Stimulated activated CD4-positive, alpha-beta T cell treated with anti-CD3 and anti-CD28 coated beads, Interleukin-1b, Interleukin-23, amount 100 ng/mL, for 48 hours (primary cell): Measurements from ENCODE around the gene ADIPOR2.
A peak's percentile ranks its signal among the peaks of the same experiment; 100 is the strongest.

ENCODE experiments used
- DNase-seq: peaks from one replicate; pipeline ENCODE4 v3.0.0-alpha.2; 2020

ADIPOR2 gene, protein sequence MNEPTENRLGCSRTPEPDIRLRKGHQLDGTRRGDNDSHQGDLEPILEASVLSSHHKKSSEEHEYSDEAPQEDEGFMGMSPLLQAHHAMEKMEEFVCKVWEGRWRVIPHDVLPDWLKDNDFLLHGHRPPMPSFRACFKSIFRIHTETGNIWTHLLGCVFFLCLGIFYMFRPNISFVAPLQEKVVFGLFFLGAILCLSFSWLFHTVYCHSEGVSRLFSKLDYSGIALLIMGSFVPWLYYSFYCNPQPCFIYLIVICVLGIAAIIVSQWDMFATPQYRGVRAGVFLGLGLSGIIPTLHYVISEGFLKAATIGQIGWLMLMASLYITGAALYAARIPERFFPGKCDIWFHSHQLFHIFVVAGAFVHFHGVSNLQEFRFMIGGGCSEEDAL

GRCh38 chr12:1690578-1691122 is at the start of gene ADIPOR2:
Gene ADIPOR2, plus strand, starts transcription at chr12:1691070. Its CDS starts 63,274 bp downstream, at chr12:1754344.
- peak; percentile 95 for DNase-seq

- no peak for DNase-seq
Observed at GRCh38 chr12:1642513-1642912, 48.4 kb upstream of the ADIPOR2 start.

DNA sequence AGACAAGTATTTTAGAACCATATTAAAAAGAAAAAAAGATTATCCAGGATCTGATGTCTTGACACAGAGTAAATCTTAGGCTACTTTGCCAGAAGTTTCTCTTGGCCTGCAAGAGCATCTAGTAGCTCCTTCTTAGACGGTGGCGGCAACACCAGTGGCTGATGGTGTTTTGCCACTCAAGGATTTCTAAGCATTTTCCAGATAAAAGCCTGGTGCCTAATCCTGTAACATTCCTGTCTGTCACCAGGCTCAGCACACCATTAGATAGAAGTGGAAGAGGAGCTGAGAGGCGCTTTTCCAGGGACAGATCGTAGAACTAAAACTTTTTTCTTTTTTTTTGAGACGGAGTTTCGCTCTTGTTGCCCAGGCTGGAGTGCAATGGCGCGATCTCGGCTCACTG is 47.8 kb upstream of the ADIPOR2 start:
- no peak for DNase-seq

DNA sequence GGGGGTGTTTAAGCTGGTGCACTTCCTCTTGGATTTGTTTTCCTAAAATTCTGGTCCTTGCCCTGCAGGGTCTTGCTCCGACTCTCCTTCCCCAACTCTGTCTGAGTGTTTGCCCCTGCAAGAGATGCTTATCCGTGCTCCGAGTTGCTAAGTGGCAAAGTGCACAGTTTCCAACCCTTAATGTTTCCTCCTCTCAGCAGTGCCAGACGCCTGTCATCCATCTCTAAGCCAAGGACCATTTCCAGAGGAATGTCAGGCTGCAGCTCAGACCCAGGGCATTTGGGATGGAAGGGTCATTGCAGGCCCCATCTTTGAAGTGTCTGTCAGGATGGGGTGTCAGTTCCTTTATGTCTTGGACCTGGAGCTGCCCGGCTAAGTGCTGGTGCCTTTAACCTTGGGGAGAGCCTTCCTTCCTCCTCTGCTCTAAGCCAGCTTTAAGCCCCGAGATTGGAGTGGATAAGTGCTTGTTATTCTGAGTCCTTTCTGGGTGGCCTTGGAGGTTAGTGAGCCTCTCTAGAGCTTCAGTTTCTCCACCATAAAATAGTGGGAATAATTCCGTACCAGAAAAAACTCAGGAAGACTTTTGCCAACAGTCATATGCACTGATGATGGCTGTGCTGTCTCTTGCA is 46.9 kb upstream of the ADIPOR2 start:
- no peak for DNase-seq

GRCh38 chr12:1644534-1645438 is 46.1 kb upstream of the ADIPOR2 start:
- DNase-seq, result no peak

DNA sequence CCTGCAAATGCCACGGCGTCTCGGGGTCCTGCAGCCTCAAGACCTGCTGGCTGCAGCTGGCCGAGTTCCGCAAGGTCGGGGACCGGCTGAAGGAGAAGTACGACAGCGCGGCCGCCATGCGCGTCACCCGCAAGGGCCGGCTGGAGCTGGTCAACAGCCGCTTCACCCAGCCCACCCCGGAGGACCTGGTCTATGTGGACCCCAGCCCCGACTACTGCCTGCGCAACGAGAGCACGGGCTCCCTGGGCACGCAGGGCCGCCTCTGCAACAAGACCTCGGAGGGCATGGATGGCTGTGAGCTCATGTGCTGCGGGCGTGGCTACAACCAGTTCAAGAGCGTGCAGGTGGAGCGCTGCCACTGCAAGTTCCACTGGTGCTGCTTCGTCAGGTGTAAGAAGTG is 45.1 kb upstream of the ADIPOR2 start:
- DNase-seq, result no peak

DNA sequence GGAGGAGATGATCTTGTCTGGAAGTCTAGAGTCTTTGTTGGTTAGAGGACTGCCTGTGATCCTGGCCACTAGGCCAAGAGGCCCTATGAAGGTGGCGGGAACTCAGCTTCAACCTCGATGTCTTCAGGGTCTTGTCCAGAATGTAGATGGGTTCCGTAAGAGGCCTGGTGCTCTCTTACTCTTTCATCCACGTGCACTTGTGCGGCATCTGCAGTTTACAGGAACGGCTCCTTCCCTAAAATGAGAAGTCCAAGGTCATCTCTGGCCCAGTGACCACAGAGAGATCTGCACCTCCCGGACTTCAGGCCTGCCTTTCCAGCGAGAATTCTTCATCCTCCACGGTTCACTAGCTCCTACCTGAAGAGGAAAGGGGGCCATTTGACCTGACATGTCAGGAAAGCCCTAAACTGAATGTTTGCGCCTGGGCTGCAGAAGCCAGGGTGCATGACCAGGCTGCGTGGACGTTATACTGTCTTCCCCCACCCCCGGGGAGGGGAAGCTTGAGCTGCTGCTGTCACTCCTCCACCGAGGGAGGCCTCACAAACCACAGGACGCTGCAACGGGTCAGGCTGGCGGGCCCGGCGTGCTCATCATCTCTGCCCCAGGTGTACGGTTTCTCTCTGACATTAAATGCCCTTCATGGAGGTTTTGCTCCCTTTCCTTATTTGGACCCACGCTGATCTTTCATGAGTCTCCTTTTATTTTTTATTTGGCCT is 44.1 kb upstream of the ADIPOR2 start:
- DNase-seq, result no peak

GRCh38 chr12:1647285-1647669 is 43.6 kb upstream of the ADIPOR2 start:
- DNase-seq, result no peak

DNA sequence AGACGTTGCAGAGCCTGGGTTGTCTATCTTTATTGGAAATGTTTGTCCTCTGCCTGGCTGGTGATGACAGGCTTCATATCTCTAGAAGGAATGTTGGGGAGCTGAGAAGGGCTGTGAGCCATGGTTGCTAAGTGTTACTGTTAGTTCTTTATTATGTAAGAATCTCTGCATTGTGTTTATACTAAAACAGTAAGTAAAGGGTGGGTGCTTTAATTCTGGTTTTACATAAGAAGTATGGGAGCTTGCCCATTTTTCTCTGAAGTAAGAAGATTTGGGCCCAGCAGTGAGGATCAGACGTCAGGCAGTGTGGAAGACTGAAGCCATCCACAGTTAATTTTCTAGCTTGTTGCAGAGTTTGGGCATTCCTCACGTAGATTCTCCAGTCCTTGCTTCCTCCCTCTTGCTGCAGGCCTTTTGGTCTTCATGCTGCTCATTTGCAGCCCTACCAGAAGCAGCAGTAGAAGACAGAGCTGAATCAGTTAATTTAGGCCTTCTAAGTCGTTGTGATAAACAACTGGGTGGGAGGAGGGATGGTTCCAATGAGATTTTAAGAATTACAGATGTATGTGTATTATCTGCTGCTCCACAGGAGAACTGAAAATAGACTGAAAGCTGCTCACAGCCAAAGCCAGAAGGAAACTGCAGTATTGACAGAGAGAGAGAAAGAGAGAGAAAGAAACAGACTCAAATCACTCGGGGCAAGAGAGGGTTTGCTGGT is 40.5 kb upstream of the ADIPOR2 start:
- no peak for DNase-seq

- DNase-seq, result no peak
Observed at GRCh38 chr12:1650978-1651361, 39.9 kb upstream of the ADIPOR2 start.

DNA sequence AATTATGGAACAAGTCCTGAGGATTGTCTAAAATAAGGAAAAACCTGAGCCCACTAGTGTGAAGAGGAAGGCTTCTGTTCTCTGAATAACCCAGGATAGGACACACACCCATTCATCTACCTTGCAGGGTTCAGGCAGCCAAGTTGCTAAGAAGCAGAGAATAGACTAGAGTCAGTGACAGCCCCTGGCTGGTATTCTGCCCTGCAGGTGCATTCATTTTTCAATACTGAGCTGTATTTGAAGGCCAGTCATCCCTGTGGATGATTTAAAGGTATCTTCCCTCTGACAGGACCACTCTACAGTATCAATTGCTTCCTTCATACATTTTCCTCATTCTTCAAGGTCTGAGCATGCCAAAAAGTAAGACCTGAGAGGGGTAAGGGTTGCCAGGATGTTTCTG is 38.9 kb upstream of the ADIPOR2 start:
- no peak for DNase-seq

GRCh38 chr12:1655225-1655788 is 35.6 kb upstream of the ADIPOR2 start:
- DNase-seq, result no peak

- no peak for DNase-seq
Observed at GRCh38 chr12:1656902-1657301, 34.0 kb upstream of the ADIPOR2 start.

- no peak for DNase-seq
Observed at GRCh38 chr12:1657688-1658087, 33.2 kb upstream of the ADIPOR2 start.

- DNase-seq, result peak; percentile 59
Observed at GRCh38 chr12:1660304-1661187, 30.3 kb upstream of the ADIPOR2 start.

DNA sequence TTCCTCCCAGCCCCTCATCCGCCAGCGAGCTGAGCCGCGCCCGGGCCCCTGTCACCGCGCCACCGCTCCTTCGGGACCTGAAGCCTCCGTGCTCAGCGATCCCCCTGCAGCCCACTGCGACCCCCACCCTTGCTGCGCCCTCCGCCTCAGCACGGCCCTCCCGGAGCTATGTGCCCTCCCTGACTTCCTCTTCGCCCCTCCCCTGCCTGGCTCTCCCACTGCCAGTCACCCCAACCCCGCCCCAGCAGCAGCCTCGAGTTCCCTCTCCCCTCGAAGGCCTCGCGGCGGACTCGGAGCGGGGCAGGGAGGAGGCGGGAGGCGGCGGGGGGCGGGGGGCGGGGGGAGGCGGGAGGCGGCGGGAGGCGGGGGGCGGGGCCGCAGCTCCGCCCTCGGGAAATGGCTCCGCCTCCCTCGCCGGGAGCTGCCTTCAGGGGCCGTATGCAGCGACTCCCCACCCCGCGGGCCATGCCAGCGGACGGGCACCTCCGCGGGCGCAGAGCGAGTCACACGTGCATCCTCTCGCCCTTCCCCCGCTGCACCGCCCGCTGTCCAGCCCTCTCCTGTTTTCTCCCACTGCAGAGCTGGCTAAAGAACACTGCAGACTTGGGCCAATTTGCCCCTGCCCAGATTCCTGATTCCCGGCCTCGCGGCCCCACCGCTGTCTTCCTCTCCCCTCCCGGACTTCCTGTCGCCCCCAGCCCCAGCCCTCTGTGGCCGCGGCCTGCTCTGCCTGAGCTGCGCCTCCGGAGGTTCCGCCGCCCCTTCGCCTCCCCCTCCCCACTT is 29.1 kb upstream of the ADIPOR2 start:
- peak; percentile 87 for DNase-seq

GRCh38 chr12:1662761-1663439 is 28.0 kb upstream of the ADIPOR2 start:
- DNase-seq, result peak; percentile 22

DNA sequence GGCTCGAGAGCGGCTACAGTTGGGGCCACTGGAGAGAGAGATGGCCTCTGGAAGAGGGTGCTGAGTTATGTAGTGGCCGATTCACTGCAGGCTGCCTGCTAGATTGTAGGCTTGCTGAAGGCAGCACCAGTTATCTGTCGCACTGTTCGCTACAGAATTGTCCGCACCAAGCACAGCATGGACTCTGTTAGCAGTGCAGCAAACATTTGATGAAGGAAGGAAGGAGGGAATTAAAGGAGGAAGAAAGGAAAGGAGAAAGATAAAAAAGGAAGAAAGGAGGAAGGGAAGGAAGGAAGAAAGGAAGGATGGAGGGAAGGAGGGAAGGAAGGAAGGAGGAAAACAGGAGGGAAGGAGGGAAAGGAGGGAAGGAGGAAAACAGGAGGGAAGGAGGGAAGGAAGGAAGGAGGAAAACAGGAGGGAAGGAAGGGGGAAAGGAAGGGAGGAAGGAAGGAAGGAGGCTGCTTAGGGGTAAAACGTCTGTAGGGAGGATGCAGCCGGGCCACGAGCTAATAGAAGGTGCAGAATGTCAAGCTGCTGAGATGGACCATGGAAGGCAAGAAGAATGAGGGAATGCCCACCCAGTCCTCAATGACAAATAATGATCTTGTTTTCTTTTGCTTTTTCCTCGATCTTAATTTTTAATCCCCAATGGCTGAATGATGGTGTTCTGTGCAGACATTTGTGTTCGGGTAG is 27.3 kb upstream of the ADIPOR2 start:
- no peak for DNase-seq
